ENCODE data around the gene FGFR3. TPM values are rescaled to one million over a fixed set of nuclear protein-coding genes. Genes with fewer than 3 reads are reported as not detected.

FGFR3 gene
- total RNA-seq (ENCODE audit: insufficient read depth, low replicate concordance), result 66.2 TPM

DNA sequence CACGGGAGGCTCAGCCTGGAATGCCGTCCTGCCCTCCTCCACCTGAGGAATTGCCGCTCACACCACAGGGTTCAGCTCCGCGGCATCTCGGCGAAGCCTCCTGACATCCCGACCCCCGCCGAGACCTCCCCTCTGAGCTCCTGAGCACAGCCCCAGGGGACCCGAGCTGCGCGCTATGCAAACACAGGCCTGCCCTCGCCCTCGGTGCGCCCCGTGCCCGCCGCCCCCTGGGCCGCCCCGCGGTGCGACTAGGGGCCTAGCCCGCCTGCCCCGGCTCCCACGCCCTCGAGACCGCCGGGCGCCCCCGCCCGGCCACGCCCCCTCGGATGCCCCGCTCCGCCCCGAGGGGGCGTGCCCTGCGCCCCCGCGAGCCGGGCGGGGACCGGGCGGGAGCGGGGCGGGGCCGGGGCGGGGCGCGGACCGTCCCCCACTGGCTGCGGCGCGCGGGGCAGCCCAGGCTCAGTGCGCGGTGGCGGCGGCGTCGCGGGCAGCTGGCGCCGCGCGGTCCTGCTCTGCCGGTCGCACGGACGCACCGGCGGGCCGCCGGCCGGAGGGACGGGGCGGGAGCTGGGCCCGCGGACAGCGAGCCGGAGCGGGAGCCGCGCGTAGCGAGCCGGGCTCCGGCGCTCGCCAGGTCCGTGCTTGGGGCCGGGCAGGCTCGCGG is at the start of gene FGFR3:
Gene FGFR3, plus strand, starts transcription at position 462 of the 664 bp plus-strand sequence. CDS start 642 bp downstream, outside the sequence.
- DNase-seq (ENCODE audit: low spot score), result peak; percentile 58

GRCh38 chr4:1743551-1743950 is 49.5 kb upstream of the FGFR3 start:
- DNase-seq (ENCODE audit: low spot score), result no peak

- DNase-seq (ENCODE audit: low spot score), result no peak
Observed at GRCh38 chr4:1743975-1744374, 49.1 kb upstream of the FGFR3 start.

DNA sequence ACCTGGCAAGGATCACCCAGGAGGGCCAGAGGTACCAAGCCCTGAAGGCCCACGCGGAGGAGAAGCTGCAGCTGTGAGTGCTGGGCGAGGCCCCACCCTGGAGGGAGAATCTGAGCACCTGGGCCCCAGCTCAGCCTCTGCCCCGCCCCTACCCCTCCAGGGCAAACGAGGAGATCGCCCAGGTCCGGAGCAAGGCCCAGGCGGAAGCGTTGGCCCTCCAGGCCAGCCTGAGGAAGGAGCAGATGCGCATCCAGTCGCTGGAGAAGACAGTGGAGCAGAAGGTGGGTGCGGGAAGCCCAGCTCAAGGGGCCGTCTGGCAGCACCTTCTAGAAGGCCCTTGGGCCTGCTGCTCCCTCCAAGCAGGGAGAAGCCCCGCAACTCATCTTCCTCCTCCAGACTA is 48.5 kb upstream of the FGFR3 start:
- no peak for DNase-seq (ENCODE audit: low spot score)

- DNase-seq (ENCODE audit: low spot score), result no peak
Observed at GRCh38 chr4:1745165-1745564, 47.9 kb upstream of the FGFR3 start.

GRCh38 chr4:1745697-1746096 is 47.4 kb upstream of the FGFR3 start:
- DNase-seq (ENCODE audit: low spot score), result no peak

DNA sequence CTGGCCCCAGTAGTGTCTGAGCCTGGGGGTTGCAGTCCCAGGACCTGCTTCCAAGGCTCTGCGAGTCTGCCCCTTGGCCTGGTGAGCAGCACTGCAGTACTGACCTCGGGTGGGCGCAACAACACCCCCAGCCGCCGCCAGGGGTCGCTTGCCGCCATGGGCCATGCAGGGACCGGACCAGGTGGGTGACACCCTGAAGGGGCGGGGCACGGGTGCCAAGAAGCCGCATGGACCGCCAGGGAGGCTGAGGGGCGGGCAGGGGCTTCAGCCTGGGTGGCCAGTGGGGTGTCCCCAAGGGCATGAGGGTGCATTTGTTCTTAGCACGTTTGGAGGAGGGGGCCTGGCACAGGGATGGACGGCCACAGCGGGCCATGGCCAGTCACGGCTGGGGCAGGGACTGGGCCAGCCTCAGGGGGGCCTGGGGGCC is 46.8 kb upstream of the FGFR3 start:
- DNase-seq (ENCODE audit: low spot score), result peak; percentile 47

- no peak for DNase-seq (ENCODE audit: low spot score)
Observed at GRCh38 chr4:1746919-1747602, 46.0 kb upstream of the FGFR3 start.

- no peak for DNase-seq (ENCODE audit: low spot score)
Observed at GRCh38 chr4:1747603-1747967, 45.5 kb upstream of the FGFR3 start.

DNA sequence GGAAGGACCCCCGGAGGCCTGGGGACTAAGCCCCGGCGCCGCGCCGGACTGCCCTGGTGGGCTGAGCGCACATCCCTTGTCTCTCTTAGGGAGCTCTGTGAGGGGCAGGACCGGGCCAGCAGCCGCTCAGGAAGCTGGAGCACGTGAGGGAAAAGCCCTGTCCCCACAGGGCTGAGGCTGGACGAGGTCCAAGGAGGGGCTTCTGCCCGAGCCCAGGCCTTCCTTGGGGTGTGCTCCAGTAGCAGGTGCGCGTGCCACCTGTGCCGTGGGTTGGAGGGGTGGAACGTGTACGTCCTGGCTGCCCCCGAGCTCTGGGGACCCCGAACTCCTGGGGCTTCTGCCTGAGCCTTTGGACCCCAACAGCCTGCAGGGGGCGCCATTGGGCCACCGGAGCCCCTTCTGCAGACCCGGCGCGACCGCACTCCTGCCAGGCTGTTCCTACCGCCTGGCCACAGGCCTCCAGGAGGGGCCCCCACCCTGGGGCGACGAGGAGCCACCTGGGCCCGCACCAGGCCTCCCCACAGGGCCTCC is 44.6 kb upstream of the FGFR3 start:
- DNase-seq (ENCODE audit: low spot score), result peak; percentile 65

- no peak for DNase-seq (ENCODE audit: low spot score)
Observed at GRCh38 chr4:1749370-1749769, 43.7 kb upstream of the FGFR3 start.

DNA sequence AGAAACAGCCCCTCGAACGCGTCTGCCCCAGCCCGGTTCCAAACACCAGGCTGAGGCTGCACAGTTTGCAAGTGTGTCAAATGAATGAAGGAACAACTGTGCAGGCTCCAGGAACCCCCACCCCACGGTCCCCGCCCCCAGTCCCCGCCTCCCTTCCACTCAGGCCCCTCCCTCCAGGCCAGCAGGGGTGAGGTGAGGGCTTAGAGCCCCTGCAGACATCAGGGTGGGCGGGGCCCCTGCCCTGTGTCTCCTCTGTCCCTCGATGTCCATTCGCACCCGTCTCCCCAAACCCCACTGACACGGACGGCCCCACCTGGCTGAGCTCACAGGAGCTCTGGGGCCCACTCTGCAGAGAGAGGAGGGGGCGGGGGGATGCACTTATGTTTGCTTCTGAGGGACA is 43.3 kb upstream of the FGFR3 start:
- no peak for DNase-seq (ENCODE audit: low spot score)

- no peak for DNase-seq (ENCODE audit: low spot score)
Observed at GRCh38 chr4:1750381-1751154, 42.5 kb upstream of the FGFR3 start.

DNA sequence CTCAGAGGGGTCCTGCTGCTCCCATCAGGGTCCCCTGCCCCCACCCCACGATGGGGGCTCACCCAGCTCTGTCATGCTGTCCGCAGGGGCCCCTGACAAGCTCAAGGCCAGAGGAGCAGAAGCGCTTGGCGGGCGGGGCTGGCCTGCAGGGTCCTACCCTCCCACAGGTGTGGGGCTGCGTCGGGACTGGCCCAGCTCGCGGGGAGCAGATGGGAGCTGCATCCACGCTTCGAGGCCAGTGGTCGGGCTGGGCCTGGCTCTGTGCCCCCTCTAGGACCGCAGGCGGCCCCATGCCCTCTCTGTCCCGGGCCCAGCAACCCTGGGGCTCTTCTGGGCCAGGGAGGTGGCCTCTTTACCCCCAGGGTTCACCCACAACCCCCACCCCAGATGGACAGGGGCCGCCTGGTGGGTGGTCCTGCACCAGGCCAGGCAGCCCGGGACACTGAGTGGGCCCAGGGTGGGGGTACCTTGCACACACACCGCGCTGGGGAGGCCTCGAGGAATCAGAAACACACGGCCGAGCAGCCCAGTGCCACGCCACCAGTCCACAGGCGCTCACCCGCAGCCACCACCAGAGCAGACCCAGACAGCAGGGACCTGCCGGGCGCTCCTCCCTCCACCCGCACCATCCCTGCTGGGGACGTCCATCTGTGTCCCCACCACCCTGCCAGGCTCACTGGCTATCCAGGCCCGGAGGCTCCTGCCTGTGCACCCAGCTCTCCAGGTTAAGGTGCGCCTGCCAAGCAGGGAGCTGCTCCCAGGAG is 41.8 kb upstream of the FGFR3 start:
- DNase-seq (ENCODE audit: low spot score), result no peak

GRCh38 chr4:1751919-1752283 is 41.2 kb upstream of the FGFR3 start:
- DNase-seq (ENCODE audit: low spot score), result no peak

DNA sequence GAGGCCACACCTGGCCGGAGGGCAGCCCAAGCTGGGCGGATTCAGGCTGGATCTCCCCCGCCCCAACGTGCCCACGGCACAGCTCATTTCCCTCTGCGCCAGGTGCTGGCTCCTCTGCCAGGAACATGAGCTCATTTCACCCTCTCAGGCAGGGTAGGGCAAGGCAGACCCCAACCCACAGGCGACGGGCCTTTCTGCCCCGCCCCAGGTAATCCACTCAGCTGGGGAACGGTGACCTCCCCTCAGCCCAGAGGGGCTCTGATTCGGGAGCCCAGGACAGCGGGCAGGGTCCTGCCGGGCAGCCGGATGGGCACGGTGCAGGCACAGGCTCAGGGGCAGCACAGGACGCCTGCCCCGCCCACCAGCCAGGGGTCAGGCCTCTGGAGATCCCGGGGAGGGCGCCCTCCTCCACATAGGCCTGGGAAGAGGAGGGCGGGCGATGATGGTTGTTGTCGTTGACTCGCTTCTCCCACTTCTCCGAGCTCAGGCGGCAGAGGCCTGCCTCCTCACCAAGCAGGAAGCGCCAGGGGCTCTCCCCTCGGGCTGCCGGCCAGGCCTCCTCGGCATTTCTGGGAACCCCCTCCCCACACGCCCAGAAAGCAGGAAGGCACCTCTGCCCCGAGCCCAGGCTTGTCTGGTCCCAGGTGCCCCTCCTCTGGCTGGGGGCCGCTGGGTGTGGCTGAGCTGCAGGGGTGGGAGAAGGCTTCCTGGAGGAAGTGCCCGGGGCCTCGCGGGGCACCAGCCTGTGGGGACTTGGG is 40.6 kb upstream of the FGFR3 start:
- no peak for DNase-seq (ENCODE audit: low spot score)

GRCh38 chr4:1753294-1753696 is 39.8 kb upstream of the FGFR3 start:
- no peak for DNase-seq (ENCODE audit: low spot score)

DNA sequence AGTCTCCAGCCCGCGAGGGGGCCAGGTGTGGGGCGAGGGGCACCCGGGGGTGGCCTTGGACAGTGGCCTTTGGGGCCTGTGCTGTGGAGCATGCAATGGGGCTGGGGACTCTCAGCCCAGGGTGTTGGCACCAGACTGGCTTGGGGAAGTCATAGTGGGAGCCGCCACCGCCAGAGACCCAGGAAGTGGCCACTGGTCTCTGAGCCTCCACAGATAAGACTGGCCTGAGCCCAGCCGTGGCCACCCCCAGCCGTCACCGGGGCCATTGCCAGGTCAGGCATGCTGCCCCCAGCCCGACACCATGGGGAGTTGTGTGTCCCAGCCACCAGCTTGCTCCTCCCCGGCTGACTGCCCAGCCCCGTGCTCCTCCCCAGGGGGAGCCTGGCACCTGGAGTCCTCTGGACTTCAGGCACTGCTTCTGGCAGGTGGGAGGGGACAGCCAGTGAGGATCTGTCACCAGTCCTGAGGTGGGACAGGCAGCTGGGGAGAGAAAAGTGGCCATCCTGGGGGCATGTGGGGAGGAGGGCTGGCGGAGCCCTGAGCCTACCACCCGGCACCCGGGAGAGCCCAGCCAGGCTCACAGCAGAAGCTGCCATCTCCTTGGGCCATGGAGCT is 39.3 kb upstream of the FGFR3 start:
- DNase-seq (ENCODE audit: low spot score), result no peak

DNA sequence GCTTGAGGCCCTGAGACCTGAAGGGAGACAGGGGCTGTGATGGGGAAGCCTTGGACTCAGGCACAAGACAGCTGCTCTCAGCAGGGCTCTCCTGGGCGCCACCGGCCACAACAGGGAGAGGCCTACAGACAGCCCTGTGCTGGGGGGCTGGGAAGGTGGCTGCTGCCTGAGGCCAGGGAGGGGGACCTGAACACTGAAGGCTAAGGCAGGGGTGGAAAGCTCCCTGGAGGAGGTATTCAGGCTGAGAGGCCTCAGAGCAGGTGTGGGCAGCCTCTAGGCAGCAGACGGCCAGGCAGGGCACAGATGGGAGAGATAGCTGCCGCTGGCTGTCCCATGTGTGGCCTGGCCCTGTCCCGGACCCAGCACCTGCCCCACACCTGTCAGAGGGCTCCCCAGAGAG is 38.8 kb upstream of the FGFR3 start:
- no peak for DNase-seq (ENCODE audit: low spot score)

- no peak for DNase-seq (ENCODE audit: low spot score)
Observed at GRCh38 chr4:1755297-1755696, 37.8 kb upstream of the FGFR3 start.

DNA sequence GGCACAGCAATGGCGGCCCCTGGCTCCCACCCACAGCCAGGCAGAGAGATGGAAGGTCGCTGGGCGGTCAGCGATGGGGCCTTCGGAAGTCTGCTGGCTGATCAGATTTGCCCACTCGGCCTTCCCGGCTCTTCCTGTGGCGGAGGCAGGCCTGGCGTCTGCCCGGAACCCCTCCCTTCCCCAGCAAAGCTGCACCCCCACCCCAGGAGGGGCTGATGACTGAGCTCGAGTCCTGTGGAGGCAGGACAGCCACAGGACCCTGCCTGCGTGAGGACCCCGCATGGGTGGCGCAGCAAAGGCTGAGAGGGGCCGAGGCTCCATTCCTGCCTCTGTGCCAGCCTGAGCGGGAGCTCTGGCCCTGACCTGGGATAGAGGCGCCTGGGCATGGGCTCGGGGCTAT is 37.0 kb upstream of the FGFR3 start:
- DNase-seq (ENCODE audit: low spot score), result no peak
